Body of pancreas (tissue), 4 donors: ENCODE data around the gene SDCBP2. TPM values are rescaled to one million over a fixed set of nuclear protein-coding genes. Genes with fewer than 3 reads are reported as not detected.

Experiments used
- ATAC-seq: fragments of 150-250 bp; one replicate; pipeline ENCODE4 v1.9.1; 2016
- DNase-seq, 4 donors: peaks; one replicate each; pipeline ENCODE4 v3.0.0-alpha.2; 2019
- H3K27ac ChIP-seq, 4 donors: fragments of 200-600 bp; sonication (generic); 1 replicate in 3 of 4; 2 replicates in 1 of 4; pipeline versions ENCODE4 v1.5.1 to v1.6.1; 2016 to 2019; ENCODE audit warnings: mild to moderate bottlenecking in 1 of 4, mixed read lengths in 1 of 4, moderate library complexity in 1 of 4
- H3K27me3 ChIP-seq, 2 donors: fragments of 200-600 bp; sonication (generic); one replicate each; pipeline ENCODE4 v1.6.0; 2016; ENCODE audit warnings: mild to moderate bottlenecking in 1 of 2
- H3K36me3 ChIP-seq, 2 donors: fragments of 200-600 bp; sonication (generic); replicated peaks in 1 of 2; 2 replicates each; pipeline ENCODE4 v1.5.1; 2016; ENCODE audit warnings: low read depth in 2 of 2; ENCODE audit not compliant: insufficient read depth in 1 of 2
- H3K4me1 ChIP-seq: fragments of 200-600 bp; sonication (generic); one replicate; pipeline ENCODE4 v1.6.0; 2016
- H3K4me3 ChIP-seq, 2 donors: fragments of 200-600 bp; sonication (generic); 1 replicate in 1 of 2; 2 replicates in 1 of 2; pipeline ENCODE4 v1.5.1; 2016 to 2019
- H3K9me3 ChIP-seq, 3 donors: fragments of 200-600 bp; sonication (generic); 1 replicate in 2 of 3; 2 replicates in 1 of 3; pipeline ENCODE4 v1.5.1; 2016
- CTCF ChIP-seq, 7 experiments: fragments of 450-650 bp in 4 of 7; fragments of 200-600 bp in 3 of 7; sonication (generic) in 3 of 7; IDR thresholded peaks; one replicate each; pipeline ENCODE4 v1.5.1; 2016 to 2019; ENCODE audit warnings: antibody characterized with exemption in 7 of 7
- POLR2A ChIP-seq, 3 donors: fragments of 450-650 bp; IDR thresholded peaks; one replicate each; pipeline ENCODE4 v1.6.1; 2016; ENCODE audit warnings: antibody characterized with exemption in 3 of 3, mild to moderate bottlenecking in 2 of 3
- WGBS, 2 donors: methylation state at CpG; one replicate each; pipeline ENCODE4 v1.1.5; 2017; 5-methylcytosine and 5-hydroxymethylcytosine counted together
- intact Hi-C: fragments of 100-400 bp; cut with DNase I; formaldehyde crosslinking; loops from one replicate; pipeline ENCODE4 v1.15.1; 2023
- total RNA-seq, 2 donors: library from RNA; depleted of rRNA; stranded (reverse); fragments of >200 nt; gene quantifications; one replicate each; pipeline ENCODE4 v1.1.0, GENCODE V29; 2016

Gene SDCBP2
- total RNA-seq, 2 donors from 2014 or later = 14.8 to 20.0 TPM

- Histone ChIP-seq H3K27ac (no peak overlapping the region), H3K4me3 (no peak overlapping the region), H3K4me1 (peaks cover 11% of the 10 kb centered on the region), H3K36me3 (no peaks in the 10 kb centered on the region), H3K9me3 (no peaks in the 10 kb centered on the region), H3K27me3 (no peaks in the 10 kb centered on the region)
- 69 to 78% methylated on average over 8 of the region's 8 CpGs for WGBS, 2 donors
- intact Hi-C loops = no loop called here
- no peak for DNase-seq
- TF ChIP-seq POLR2A (IDR thresholded peaks at IDR 0.05) (no peak), CTCF (IDR thresholded peaks at IDR 0.05) (no peak)
- ATAC-seq = no peak
These were observed 61.8 kb downstream of the SDCBP2 start for GRCh38 chr20:1267161-1267560.

GRCh38 chr20:1266167-1266973 is 62.6 kb downstream of the SDCBP2 start, which contains the start of gene SNPH:
SNPH (plus strand) TSS chr20:1266294; CDS start chr20:1296240, 29,946 bp downstream.
- ATAC-seq (peak; percentile 87), DNase-seq (peak; percentile 66 to 81 (median 73))
- no peaks in the 10 kb centered on the region for H3K36me3 ChIP-seq
- TF ChIP-seq POLR2A (IDR thresholded peaks at IDR 0.05) (peak in 1 of 3 donors; percentile 30), CTCF (IDR thresholded peaks at IDR 0.05) (no peak)
- WGBS, 2 donors = 0 to 1% methylated on average over 12 to 53 of the region's 61 CpGs
- H3K4me1 ChIP-seq = peaks cover 11% of the 10 kb centered on the region
- intact Hi-C loops = no loop called here
- no peaks in the 10 kb centered on the region for H3K27me3 ChIP-seq
- peak within 1 kb of the TSS in 3 of 4 donors; percentile 38 to 54 (median 48) for H3K27ac ChIP-seq
- H3K4me3 ChIP-seq = peak within 1 kb of the TSS; percentile 47 to 72
- H3K9me3 ChIP-seq = no peaks in the 10 kb centered on the region

- DNase-seq (no peak), ATAC-seq (no peak)
- peak overlapping the region in 3 of 4 donors; percentile 38 to 54 (median 48) for H3K27ac ChIP-seq
- 0 to 7% methylated on average over 6 to 10 of the region's 10 CpGs for WGBS, 2 donors
- no peaks in the 10 kb centered on the region for H3K27me3 ChIP-seq
- intact Hi-C loops = no loop called here
- TF ChIP-seq CTCF (IDR thresholded peaks at IDR 0.05) = no peak
- no peak for TF ChIP-seq POLR2A (IDR thresholded peaks at IDR 0.05)
- H3K4me1 ChIP-seq = peaks cover 11% of the 10 kb centered on the region
- no peaks in the 10 kb centered on the region for H3K9me3 ChIP-seq
- H3K4me3 ChIP-seq = peak overlapping the region; percentile 47 to 72
- no peaks in the 10 kb centered on the region for H3K36me3 ChIP-seq
These were observed 63.1 kb downstream of the SDCBP2 start for GRCh38 chr20:1265916-1266166.

GRCh38 chr20:1265226-1265915 is 63.6 kb downstream of the SDCBP2 start:
- peaks cover 11% of the 10 kb centered on the region for H3K4me1 ChIP-seq
- no peaks in the 10 kb centered on the region for H3K36me3 ChIP-seq
- no peaks in the 10 kb centered on the region for H3K9me3 ChIP-seq
- TF ChIP-seq CTCF (IDR thresholded peaks at IDR 0.05) = no peak
- TF ChIP-seq POLR2A (IDR thresholded peaks at IDR 0.05) = no peak
- DNase-seq (no peak), ATAC-seq (no peak)
- H3K27me3 ChIP-seq = no peaks in the 10 kb centered on the region
- H3K4me3 ChIP-seq = no peak overlapping the region
- intact Hi-C loops = no loop called here
- 92 to 94% methylated on average over 4 of the region's 4 CpGs for WGBS, 2 donors
- H3K27ac ChIP-seq = no peak overlapping the region
